H9 (cell line): ENCODE measurements around the gene MLPH. TPM values are rescaled to one million over a fixed set of nuclear protein-coding genes. Genes with fewer than 3 reads are reported as not detected.

Experiments used
- DNase-seq: peaks from one replicate; pipeline ENCODE4 v3.0.0-alpha.2; 2017
- H2AFZ ChIP-seq: one replicate; pipeline ENCODE4 v1.6.1; 2013; ENCODE audit warnings: mild to moderate bottlenecking, low read length, control low read depth, moderate library complexity
- H2AK5ac ChIP-seq: 2 replicates; pipeline ENCODE4 v1.6.1; 2013; ENCODE audit warnings: low read length, control low read depth, mixed read lengths; ENCODE audit not compliant: insufficient read length
- H2BK120ac ChIP-seq: one replicate; pipeline ENCODE4 v1.6.1; 2013; ENCODE audit warnings: low read depth, mild to moderate bottlenecking, low read length, control low read depth, inconsistent platforms; ENCODE audit not compliant: poor library complexity, severe bottlenecking
- H2BK12ac ChIP-seq: 2 replicates; pipeline ENCODE4 v1.6.1; 2013; ENCODE audit warnings: low read length, control low read depth, mixed read lengths, low read depth; ENCODE audit not compliant: insufficient read length
- H2BK15ac ChIP-seq: 2 replicates; pipeline ENCODE4 v1.6.1; 2013; ENCODE audit warnings: low read depth, low read length, control low read depth
- H2BK20ac ChIP-seq: one replicate; pipeline ENCODE4 v1.6.1; 2013; ENCODE audit warnings: low read depth, mild to moderate bottlenecking, low read length, control low read depth, inconsistent platforms; ENCODE audit not compliant: poor library complexity, severe bottlenecking
- H2BK5ac ChIP-seq: 2 replicates; pipeline ENCODE4 v1.6.1; 2013; ENCODE audit warnings: low read length, control low read depth, mixed read lengths; ENCODE audit not compliant: insufficient read length
- H3K14ac ChIP-seq: 2 replicates; pipeline ENCODE4 v1.6.1; 2013; ENCODE audit warnings: low read length, control low read depth; ENCODE audit not compliant: insufficient read depth
- H3K18ac ChIP-seq: 2 replicates; pipeline ENCODE4 v1.6.1; 2013; ENCODE audit warnings: low read depth, mild to moderate bottlenecking, mixed read lengths, low read length, control low read depth; ENCODE audit not compliant: insufficient read length
- H3K23ac ChIP-seq: 2 replicates; pipeline ENCODE4 v1.6.1; 2013; ENCODE audit warnings: low read length, control low read depth, mixed read lengths, low read depth; ENCODE audit not compliant: insufficient read length
- H3K23me2 ChIP-seq: 2 replicates; pipeline ENCODE4 v1.6.1; 2013; ENCODE audit warnings: low read depth, mild to moderate bottlenecking, mixed read lengths, low read length, control low read depth; ENCODE audit not compliant: insufficient read length, poor library complexity, severe bottlenecking
- H3K27ac ChIP-seq: 2 replicates; pipeline ENCODE4 v1.5.1; 2013; ENCODE audit warnings: low read length, control low read depth, mixed read lengths, low read depth; ENCODE audit not compliant: insufficient read length
- H3K27me3 ChIP-seq: 2 replicates; pipeline ENCODE4 v1.6.1; 2013; ENCODE audit warnings: low read length, control low read depth, inconsistent platforms; ENCODE audit not compliant: insufficient read depth
- H3K4ac ChIP-seq: 2 replicates; pipeline ENCODE4 v1.6.1; 2013; ENCODE audit warnings: low read depth, mild to moderate bottlenecking, control low read depth, inconsistent platforms, low read length, moderate library complexity
- H3K4me1 ChIP-seq: 2 replicates; pipeline ENCODE4 v1.6.1; 2013; ENCODE audit warnings: low read length, control low read depth, inconsistent platforms; ENCODE audit not compliant: insufficient read depth
- H3K4me2 ChIP-seq: 2 replicates; pipeline ENCODE4 v1.6.1; 2013; ENCODE audit warnings: low read length, control low read depth, mixed read lengths; ENCODE audit not compliant: insufficient read length, insufficient read depth
- H3K56ac ChIP-seq: 2 replicates; pipeline ENCODE4 v1.6.1; 2013; ENCODE audit warnings: low read depth, mild to moderate bottlenecking, mixed read lengths, low read length, control low read depth; ENCODE audit not compliant: insufficient read length
- H3K79me1 ChIP-seq: 2 replicates; pipeline ENCODE4 v1.6.1; 2013; ENCODE audit warnings: low read depth, mild to moderate bottlenecking, moderate library complexity, low read length, control low read depth, inconsistent platforms; ENCODE audit not compliant: insufficient read depth, poor library complexity, severe bottlenecking
- H3K79me2 ChIP-seq: 2 replicates; pipeline ENCODE4 v1.6.1; 2013; ENCODE audit warnings: low read length, control low read depth, inconsistent platforms; ENCODE audit not compliant: insufficient read depth
- H3K9ac ChIP-seq: 2 replicates; pipeline ENCODE4 v1.6.1; 2013; ENCODE audit warnings: low read length, control low read depth, mixed read lengths; ENCODE audit not compliant: insufficient read length; ENCODE audit errors: extremely low read depth
- H3K9me3 ChIP-seq: one replicate; pipeline ENCODE4 v1.6.1; 2013; ENCODE audit warnings: low read depth, low read length, inconsistent platforms; ENCODE audit not compliant: control insufficient read depth
- H3T11ph ChIP-seq: one replicate; pipeline ENCODE4 v1.6.1; 2013; ENCODE audit warnings: mild to moderate bottlenecking, low read length, control low read depth, inconsistent platforms
- H4K20me1 ChIP-seq: one replicate; pipeline ENCODE4 v1.6.1; 2013; ENCODE audit not compliant: control insufficient read depth, insufficient read length, insufficient read depth
- H4K5ac ChIP-seq: 2 replicates; pipeline ENCODE4 v1.6.1; 2013; ENCODE audit warnings: low read depth, mild to moderate bottlenecking, mixed read lengths, low read length, control low read depth; ENCODE audit not compliant: insufficient read length
- H4K8ac ChIP-seq: replicated peaks from 2 replicates; pipeline ENCODE4 v1.6.1; 2013; ENCODE audit warnings: low read length, control low read depth, mixed read lengths, low read depth; ENCODE audit not compliant: insufficient read length
- H4K91ac ChIP-seq: 2 replicates; pipeline ENCODE4 v1.6.1; 2013; ENCODE audit warnings: low read depth, mild to moderate bottlenecking, moderate library complexity, mixed read lengths, low read length, control low read depth; ENCODE audit not compliant: insufficient read length
- H3K27ac Mint-ChIP-seq, 3 experiments: 2 replicates in 2 of 3; 3 replicates in 1 of 3; pipeline ENCODE4 v1.8.0; 2020 to 2021; ENCODE audit warnings: mixed read lengths in 3 of 3, mild to moderate bottlenecking in 1 of 3, moderate library complexity in 1 of 3
- H3K27me3 Mint-ChIP-seq: 2 replicates; pipeline ENCODE4 v1.8.0; 2021; ENCODE audit warnings: low read depth, mild to moderate bottlenecking, moderate library complexity, mixed read lengths
- H3K36me3 Mint-ChIP-seq, 3 experiments: 2 replicates in 2 of 3; 3 replicates in 1 of 3; pipeline ENCODE4 v1.8.0; 2020 to 2021; ENCODE audit warnings: low read depth in 3 of 3, mixed read lengths in 3 of 3; ENCODE audit not compliant: insufficient read depth in 1 of 3
- H3K4me1 Mint-ChIP-seq, 2 experiments: 2 replicates each; pipeline ENCODE4 v1.8.0; 2020; ENCODE audit warnings: mixed read lengths in 2 of 2
- H3K4me3 Mint-ChIP-seq, 2 experiments: 2 replicates in 1 of 2; 3 replicates in 1 of 2; pipeline ENCODE4 v1.8.0; 2020 to 2021; ENCODE audit warnings: mild to moderate bottlenecking in 2 of 2, mixed read lengths in 2 of 2, moderate library complexity in 1 of 2
- H3K9me3 Mint-ChIP-seq, 2 experiments: 2 replicates in 1 of 2; 3 replicates in 1 of 2; pipeline ENCODE4 v1.8.0; 2020; ENCODE audit warnings: mild to moderate bottlenecking in 2 of 2, mixed read lengths in 2 of 2, moderate library complexity in 1 of 2
- CTCF ChIP-seq: fragments of 200-600 bp; sonication (generic); conservative IDR thresholded peaks from 3 replicates; pipeline ENCODE4 v1.8.0; 2021; ENCODE audit warnings: antibody characterized with exemption, mild to moderate bottlenecking
- WGBS: extraction: QIAGEN DNeasy Blood & Tissue Kit; methylation state at CpG from one replicate; pipeline ENCODE4 v1.1.7; 2013; ENCODE audit warnings: missing lambda C conversion rate, low lambda C conversion rate, mixed read lengths; ENCODE audit not compliant: insufficient read length; ENCODE audit errors: extremely low coverage; 5-methylcytosine and 5-hydroxymethylcytosine counted together
- total RNA-seq: library from RNA; stranded (reverse); gene quantifications from 2 replicates; pipeline ENCODE4 v1.2.1, GENCODE V29; 2021

MLPH gene
- total RNA-seq, 1 experiment from 2014 or later, result 3.4 TPM

- H3K79me1 ChIP-seq, result no peaks in the 10 kb centered on the region
- H3K36me3 Mint-ChIP-seq, result no peaks in the 10 kb centered on the region
- H3K9me3 ChIP-seq, result no peaks in the 10 kb centered on the region
- H3T11ph ChIP-seq, result no peak overlapping the region
- peak overlapping the region in 1 of 2 experiments; percentile 32; a peak in 2 of 5 replicates for H3K4me3 Mint-ChIP-seq
- no peak overlapping the region for H3K27ac ChIP-seq
- no CpG with 5 or more reads among the region's 13 CpGs for WGBS
- no peak overlapping the region for H3K56ac ChIP-seq
- no peak overlapping the region for H3K4ac ChIP-seq
- H2AFZ ChIP-seq, result no peak overlapping the region
- H2AK5ac ChIP-seq, result no peak overlapping the region
- no peak overlapping the region for H4K5ac ChIP-seq
- no peak overlapping the region for H2BK5ac ChIP-seq
- peaks cover 42% of the 10 kb centered on the region for H3K27me3 Mint-ChIP-seq
- no peaks in the 10 kb centered on the region for H3K79me2 ChIP-seq
- H2BK120ac ChIP-seq, result no peak overlapping the region
- H3K4me2 ChIP-seq, result no peak overlapping the region
- peaks cover 15 to 16% of the 10 kb centered on the region in 2 experiments for H3K4me1 Mint-ChIP-seq
- H3K23me2 ChIP-seq, result no peaks in the 10 kb centered on the region
- no peak overlapping the region for H3K18ac ChIP-seq
- H3K9me3 Mint-ChIP-seq, result peaks cover 0 to under 1% of the 10 kb centered on the region in 2 experiments; a peak in 1 of 5 replicates
- no peak overlapping the region for H2BK20ac ChIP-seq
- no peak overlapping the region; a peak in 1 of 7 replicates for H3K27ac Mint-ChIP-seq
- no peaks in the 10 kb centered on the region for H3K27me3 ChIP-seq
- H3K23ac ChIP-seq, result no peak overlapping the region
- DNase-seq, result no peak
- H2BK15ac ChIP-seq, result no peak overlapping the region
- no peak overlapping the region for H4K91ac ChIP-seq
- no peak overlapping the region for H4K8ac ChIP-seq
- H3K4me1 ChIP-seq, result peaks cover 7% of the 10 kb centered on the region; the same call in 1 of the 2 replicates
- H3K14ac ChIP-seq, result no peak overlapping the region
- no peak overlapping the region for H3K9ac ChIP-seq
- no peak for TF ChIP-seq CTCF
- no peak overlapping the region for H2BK12ac ChIP-seq
- no peaks in the 10 kb centered on the region for H4K20me1 ChIP-seq
These were observed 37.7 kb upstream of the MLPH start for GRCh38 chr2:237449193-237449881.
